Activated T-cell treated with anti-CD3 and anti-CD28 coated beads for 24 hours (primary cell): ENCODE data around the gene TRIM64C.
"Not testable (repeated sequence)": the region's sequence is repeated elsewhere in the genome, so short reads cannot be mapped to it uniquely, and the experiment has no call there.

Source experiments
- DNase-seq: peaks from one replicate; pipeline ENCODE4 v3.0.0-alpha.2; 2020; ENCODE audit warnings: low read depth

TRIM64C gene

GRCh38 chr11:49059012-49059411, at the start of gene TRIM64C:
TRIM64C (minus strand) TSS chr11:49059112; CDS start chr11:49059112, 0 bp downstream.
- DNase-seq: not testable (repeated sequence)

GRCh38 chr11:49102356-49102755, 43.4 kb upstream of the TRIM64C start:
- DNase-seq: not testable (repeated sequence)

- not testable (repeated sequence) for DNase-seq
Observed at GRCh38 chr11:49069897-49070296, 11.0 kb upstream of the TRIM64C start.

- DNase-seq: not testable (repeated sequence)
Observed at GRCh38 chr11:49049821-49050220, 9.1 kb downstream of the TRIM64C start.

- DNase-seq: not testable (repeated sequence)
Observed at GRCh38 chr11:49048229-49048628, 10.7 kb downstream of the TRIM64C start.

GRCh38 chr11:49028523-49028922, 30.4 kb downstream of the TRIM64C start, which contains the start of gene TRIM49B:
TRIM49B (plus strand) TSS chr11:49028823; CDS start chr11:49031600, 2,777 bp downstream.
- not testable (repeated sequence) for DNase-seq
